ENCODE data around the gene DAPK1.

DAPK1 gene

GRCh38 chr9:87708546-87708945, 210.9 kb downstream of the DAPK1 start:
- Histone ChIP-seq H3K9ac (ENCODE audit: low read length) (no peak overlapping the region), H2AFZ (ENCODE audit: low read length) (no peak overlapping the region), H3K9me3 (replicated peaks; ENCODE audit: insufficient read depth, low read length) (no peaks in the 10 kb centered on the region), H3F3A (ENCODE audit: insufficient read depth, low read length) (no peaks in the 10 kb centered on the region), H3K9me2 (replicated peaks; ENCODE audit: insufficient read depth, low read length) (no peaks in the 10 kb centered on the region), H3K27ac (ENCODE audit: low read length) (no peak overlapping the region), H3K4me3 (ENCODE audit: low read length) (no peak overlapping the region), H3K27me3 (replicated peaks; ENCODE audit: insufficient read depth, low read length) (no peaks in the 10 kb centered on the region), H3K79me2 (ENCODE audit: low read length) (no peaks in the 10 kb centered on the region), H4K20me1 (ENCODE audit: insufficient read depth, low read length) (no peaks in the 10 kb centered on the region), H3K36me3 (replicated peaks; ENCODE audit: insufficient read depth, low read length) (0 out of 2 replicates have a peak, but pooled peaks cover 7% of the 10 kb centered on the region), H3K4me1 (ENCODE audit: low read length) (no peaks in the 10 kb centered on the region), H3K4me2 (ENCODE audit: low read depth, low read length) (no peak overlapping the region)
- TF ChIP-seq EZH2phosphoT487 (IDR thresholded peaks at IDR 0.05; ENCODE audit: low read length) (no peak), EZH2 (optimal IDR thresholded peaks at IDR 0.05; ENCODE audit: low read depth, low read length) (no peak)
- TF ChIP-seq, protein P1, sequence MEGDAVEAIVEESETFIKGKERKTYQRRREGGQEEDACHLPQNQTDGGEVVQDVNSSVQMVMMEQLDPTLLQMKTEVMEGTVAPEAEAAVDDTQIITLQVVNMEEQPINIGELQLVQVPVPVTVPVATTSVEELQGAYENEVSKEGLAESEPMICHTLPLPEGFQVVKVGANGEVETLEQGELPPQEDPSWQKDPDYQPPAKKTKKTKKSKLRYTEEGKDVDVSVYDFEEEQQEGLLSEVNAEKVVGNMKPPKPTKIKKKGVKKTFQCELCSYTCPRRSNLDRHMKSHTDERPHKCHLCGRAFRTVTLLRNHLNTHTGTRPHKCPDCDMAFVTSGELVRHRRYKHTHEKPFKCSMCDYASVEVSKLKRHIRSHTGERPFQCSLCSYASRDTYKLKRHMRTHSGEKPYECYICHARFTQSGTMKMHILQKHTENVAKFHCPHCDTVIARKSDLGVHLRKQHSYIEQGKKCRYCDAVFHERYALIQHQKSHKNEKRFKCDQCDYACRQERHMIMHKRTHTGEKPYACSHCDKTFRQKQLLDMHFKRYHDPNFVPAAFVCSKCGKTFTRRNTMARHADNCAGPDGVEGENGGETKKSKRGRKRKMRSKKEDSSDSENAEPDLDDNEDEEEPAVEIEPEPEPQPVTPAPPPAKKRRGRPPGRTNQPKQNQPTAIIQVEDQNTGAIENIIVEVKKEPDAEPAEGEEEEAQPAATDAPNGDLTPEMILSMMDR (IDR thresholded peaks at IDR 0.05; ENCODE audit: low read length), result no peak
- no peak for DNase-seq

DNA sequence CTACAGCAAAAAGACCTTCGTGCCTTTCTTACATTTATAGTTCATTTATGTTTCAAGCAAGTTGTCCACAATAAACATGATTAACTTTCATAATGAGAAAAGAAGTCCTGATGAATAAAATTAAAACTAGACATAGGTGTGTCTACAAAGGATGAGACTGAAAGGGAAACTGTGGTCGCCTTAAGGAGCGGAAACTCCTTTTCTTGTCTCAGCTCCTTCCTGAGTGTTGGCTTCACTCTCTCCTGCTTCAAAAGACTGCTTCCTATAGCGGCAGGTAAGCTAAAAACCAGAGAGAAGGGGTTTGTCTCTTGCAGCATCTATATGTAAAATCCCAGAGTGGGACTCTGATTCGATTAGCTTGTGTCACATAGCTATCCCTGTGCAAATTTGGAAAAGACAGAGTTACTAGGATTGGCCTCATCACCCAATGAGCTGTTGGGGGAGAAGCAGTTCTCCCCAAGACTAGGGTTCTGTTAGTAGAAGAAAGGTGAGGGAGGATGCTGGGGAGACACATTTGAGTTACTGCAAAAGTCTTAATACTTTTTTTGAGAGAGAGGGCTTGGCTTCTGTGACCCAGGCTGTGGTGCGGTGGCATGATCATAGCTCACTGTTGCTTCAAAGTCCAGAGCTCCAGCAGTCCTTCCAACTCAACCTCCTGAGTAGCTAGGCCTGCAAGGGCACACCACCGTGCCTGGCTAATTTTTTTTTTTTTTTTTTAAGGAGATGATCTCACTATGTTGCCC, 211.5 kb downstream of the DAPK1 start:
- no peak overlapping the region for H3K9ac ChIP-seq (ENCODE audit: low read length)

GRCh38 chr9:87710443-87710842, 212.8 kb downstream of the DAPK1 start:
- no peak overlapping the region for H3K4me3 ChIP-seq (ENCODE audit: low read length)
- no peak overlapping the region for H2AFZ ChIP-seq (ENCODE audit: low read length)
- no peak for DNase-seq
- no peak overlapping the region for H3K4me2 ChIP-seq (ENCODE audit: low read depth, low read length)
- no peaks in the 10 kb centered on the region for H3K4me1 ChIP-seq (ENCODE audit: low read length)
- H3K9me3 ChIP-seq (replicated peaks; ENCODE audit: insufficient read depth, low read length), result no peaks in the 10 kb centered on the region
- H4K20me1 ChIP-seq (ENCODE audit: insufficient read depth, low read length), result no peaks in the 10 kb centered on the region
- no peaks in the 10 kb centered on the region for H3K79me2 ChIP-seq (ENCODE audit: low read length)
- H3K27ac ChIP-seq (ENCODE audit: low read length), result no peak overlapping the region
- H3K9ac ChIP-seq (ENCODE audit: low read length), result no peak overlapping the region
- H3K9me2 ChIP-seq (replicated peaks; ENCODE audit: insufficient read depth, low read length), result no peaks in the 10 kb centered on the region
- H3K36me3 ChIP-seq (replicated peaks; ENCODE audit: insufficient read depth, low read length), result 0 out of 2 replicates have a peak, but pooled peaks cover 7% of the 10 kb centered on the region
- TF ChIP-seq EZH2phosphoT487 (IDR thresholded peaks at IDR 0.05; ENCODE audit: low read length), result no peak
- TF ChIP-seq EZH2 (optimal IDR thresholded peaks at IDR 0.05; ENCODE audit: low read depth, low read length), result no peak
- TF ChIP-seq, protein P1 (IDR thresholded peaks at IDR 0.05; ENCODE audit: low read length), result no peak
- H3F3A ChIP-seq (ENCODE audit: insufficient read depth, low read length), result no peaks in the 10 kb centered on the region
- no peaks in the 10 kb centered on the region for H3K27me3 ChIP-seq (replicated peaks; ENCODE audit: insufficient read depth, low read length)

More for the DNA sequence above, 211.5 kb downstream of the DAPK1 start:
- 0 out of 2 replicates have a peak, but pooled peaks cover 7% of the 10 kb centered on the region for H3K36me3 ChIP-seq (replicated peaks; ENCODE audit: insufficient read depth, low read length)
- H3K27ac ChIP-seq (ENCODE audit: low read length), result no peak overlapping the region
- H4K20me1 ChIP-seq (ENCODE audit: insufficient read depth, low read length), result no peaks in the 10 kb centered on the region
- TF ChIP-seq, protein P1 (IDR thresholded peaks at IDR 0.05; ENCODE audit: low read length), result no peak
- TF ChIP-seq EZH2 (optimal IDR thresholded peaks at IDR 0.05; ENCODE audit: low read depth, low read length) (no peak), EZH2phosphoT487 (IDR thresholded peaks at IDR 0.05; ENCODE audit: low read length) (no peak)
- no peak for DNase-seq
- H3K27me3 ChIP-seq (replicated peaks; ENCODE audit: insufficient read depth, low read length), result no peaks in the 10 kb centered on the region
- H3K4me2 ChIP-seq (ENCODE audit: low read depth, low read length), result no peak overlapping the region
- H3K4me1 ChIP-seq (ENCODE audit: low read length), result no peaks in the 10 kb centered on the region
- no peaks in the 10 kb centered on the region for H3K9me3 ChIP-seq (replicated peaks; ENCODE audit: insufficient read depth, low read length)
- no peak overlapping the region for H3K4me3 ChIP-seq (ENCODE audit: low read length)
- no peak overlapping the region for H2AFZ ChIP-seq (ENCODE audit: low read length)
- no peaks in the 10 kb centered on the region for H3K79me2 ChIP-seq (ENCODE audit: low read length)
- no peaks in the 10 kb centered on the region for H3K9me2 ChIP-seq (replicated peaks; ENCODE audit: insufficient read depth, low read length)
- no peaks in the 10 kb centered on the region for H3F3A ChIP-seq (ENCODE audit: insufficient read depth, low read length)
